Endothelial cell of umbilical vein (primary cell): Measurements from ENCODE around the gene DTD2.

Source experiments
- GATA2 ChIP-seq: IDR thresholded peaks from 2 replicates; pipeline ENCODE4 v1.7.0; 2011; ENCODE audit warnings: low read depth, mild to moderate bottlenecking, moderate library complexity, mixed read lengths, low read length; ENCODE audit not compliant: insufficient read length, insufficient read depth
- MAX ChIP-seq: IDR thresholded peaks from 2 replicates; pipeline ENCODE4 v1.6.1; 2011; ENCODE audit not compliant: insufficient read depth, insufficient read length
- MYC ChIP-seq: IDR thresholded peaks from one replicate; pipeline ENCODE4 v1.6.1; 2011; ENCODE audit warnings: mild to moderate bottlenecking, low read depth, low read length
- POLR2A ChIP-seq: IDR thresholded peaks from 2 replicates; pipeline ENCODE4 v1.6.1; 2012; ENCODE audit warnings: low read depth, mild to moderate bottlenecking, control low read depth, low read length
- POLR2AphosphoS5 ChIP-seq: IDR thresholded peaks from 2 replicates; pipeline ENCODE4 v1.6.1; 2012; ENCODE audit warnings: low read depth, mild to moderate bottlenecking, control low read depth, low read length, moderate library complexity; ENCODE audit not compliant: insufficient read depth
- TF ChIP-seq, protein P1 (sequence below), 2 donors: IDR thresholded peaks; 1 replicate in 1 of 2; 2 replicates in 1 of 2; pipeline ENCODE4 v1.5.1; 2011; ENCODE audit warnings: low read length in 2 of 2, mild to moderate bottlenecking in 2 of 2, moderate library complexity in 2 of 2, control low read depth in 1 of 2, inconsistent platforms in 1 of 2, low read depth in 1 of 2; ENCODE audit not compliant: insufficient read depth in 1 of 2; ENCODE audit errors: extremely low read depth in 1 of 2

- TF ChIP-seq MYC: no peak
- TF ChIP-seq, protein P1, sequence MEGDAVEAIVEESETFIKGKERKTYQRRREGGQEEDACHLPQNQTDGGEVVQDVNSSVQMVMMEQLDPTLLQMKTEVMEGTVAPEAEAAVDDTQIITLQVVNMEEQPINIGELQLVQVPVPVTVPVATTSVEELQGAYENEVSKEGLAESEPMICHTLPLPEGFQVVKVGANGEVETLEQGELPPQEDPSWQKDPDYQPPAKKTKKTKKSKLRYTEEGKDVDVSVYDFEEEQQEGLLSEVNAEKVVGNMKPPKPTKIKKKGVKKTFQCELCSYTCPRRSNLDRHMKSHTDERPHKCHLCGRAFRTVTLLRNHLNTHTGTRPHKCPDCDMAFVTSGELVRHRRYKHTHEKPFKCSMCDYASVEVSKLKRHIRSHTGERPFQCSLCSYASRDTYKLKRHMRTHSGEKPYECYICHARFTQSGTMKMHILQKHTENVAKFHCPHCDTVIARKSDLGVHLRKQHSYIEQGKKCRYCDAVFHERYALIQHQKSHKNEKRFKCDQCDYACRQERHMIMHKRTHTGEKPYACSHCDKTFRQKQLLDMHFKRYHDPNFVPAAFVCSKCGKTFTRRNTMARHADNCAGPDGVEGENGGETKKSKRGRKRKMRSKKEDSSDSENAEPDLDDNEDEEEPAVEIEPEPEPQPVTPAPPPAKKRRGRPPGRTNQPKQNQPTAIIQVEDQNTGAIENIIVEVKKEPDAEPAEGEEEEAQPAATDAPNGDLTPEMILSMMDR (IDR thresholded peaks at IDR 0.05; ENCODE audit: extremely low read depth in 1 of 2, insufficient read depth in 1 of 2, low read depth in 1 of 2, low read length in 2 of 2): no peak
- no peak for TF ChIP-seq GATA2
- no peak for TF ChIP-seq POLR2AphosphoS5
- no peak for TF ChIP-seq MAX
- no peak for TF ChIP-seq POLR2A
Measured at GRCh38 chr14:31466554-31466953, 9.2 kb upstream of the DTD2 start.
